HG02884 (cell line): ENCODE measurements around the gene TCEA3.

Source experiments
- ATAC-seq: cut with Tn5 transposase; IDR thresholded peaks from one replicate; pipeline ENCODE4 v1.9.1; 2021; ENCODE audit warnings: mild to moderate bottlenecking, moderate library complexity; ENCODE audit not compliant: unreplicated experiment

Gene TCEA3

GRCh38 chr1:23370330-23370708, 54.2 kb downstream of the TCEA3 start:
- no peak for ATAC-seq

GRCh38 chr1:23369335-23370013, 55.1 kb downstream of the TCEA3 start, which contains the start of gene ZNF436:
ZNF436 (minus strand) TSS chr1:23369836; CDS start chr1:23368005, 1,831 bp downstream.
- no peak for ATAC-seq

- peak; percentile 58 for ATAC-seq
These were observed 55.8 kb downstream of the TCEA3 start for GRCh38 chr1:23368562-23369334.

GRCh38 chr1:23367791-23368561, 56.6 kb downstream of the TCEA3 start:
- ATAC-seq, result peak; percentile 83

GRCh38 chr1:23367451-23367790, 57.1 kb downstream of the TCEA3 start:
- ATAC-seq, result no peak

- ATAC-seq, result no peak
These were observed 58.0 kb downstream of the TCEA3 start for GRCh38 chr1:23366598-23366997.

GRCh38 chr1:23366146-23366545, 58.4 kb downstream of the TCEA3 start:
- ATAC-seq, result no peak

- ATAC-seq, result no peak
These were observed 62.3 kb downstream of the TCEA3 start for GRCh38 chr1:23362218-23362713.

GRCh38 chr1:23358310-23358875, 66.2 kb downstream of the TCEA3 start:
- no peak for ATAC-seq

GRCh38 chr1:23357138-23357908, 67.2 kb downstream of the TCEA3 start:
- no peak for ATAC-seq

- no peak for ATAC-seq
These were observed 67.9 kb downstream of the TCEA3 start for GRCh38 chr1:23356471-23357137.

GRCh38 chr1:23354245-23354644, 70.3 kb downstream of the TCEA3 start:
- no peak for ATAC-seq

- no peak for ATAC-seq
These were observed 72.4 kb downstream of the TCEA3 start for GRCh38 chr1:23352096-23352695.

GRCh38 chr1:23345920-23346319, 78.6 kb downstream of the TCEA3 start:
- no peak for ATAC-seq

- no peak for ATAC-seq
These were observed 79.5 kb downstream of the TCEA3 start for GRCh38 chr1:23344987-23345472.

GRCh38 chr1:23344111-23344986, 80.2 kb downstream of the TCEA3 start, which contains the start of gene HNRNPR:
HNRNPR (minus strand) TSS chr1:23344284; CDS start chr1:23341008, 3,276 bp downstream.
- peak; percentile 90 for ATAC-seq

- ATAC-seq, result peak; percentile 10
These were observed 81.1 kb downstream of the TCEA3 start for GRCh38 chr1:23343221-23344110.
